B cell (primary cell): ENCODE data around the gene STIM1. TPM values are rescaled to one million over a fixed set of nuclear protein-coding genes. Genes with fewer than 3 reads are reported as not detected.

Experiments used
- ATAC-seq: fragments of 200-7000 bp; cut with Tn5 transposase; one replicate; pipeline ENCODE4 v1.10.0; 2021; ENCODE audit warnings: low read depth, mild to moderate bottlenecking, moderate number of reproducible peaks, moderate library complexity
- CTCF ChIA-PET: fragments of 350-600 bp; sonication (Branson Sonifier 250); formaldehyde crosslinking; loops from one replicate; lab custom pipeline; 2021; ENCODE audit warnings: antibody characterized with exemption, inconsistent platforms; lab: Charles Lee
- POLR2A ChIA-PET: fragments of 350-600 bp; sonication (Branson Sonifier 250); formaldehyde crosslinking; loops from one replicate; lab custom pipeline; 2021; ENCODE audit warnings: antibody characterized with exemption; lab: Charles Lee
- DNase-seq: peaks from one replicate; pipeline ENCODE4 v3.0.0; 2013
- H2AFZ ChIP-seq: 2 replicates; pipeline ENCODE4 v1.6.1; 2012; ENCODE audit warnings: mild to moderate bottlenecking, low read depth, low read length; ENCODE audit not compliant: insufficient read depth, poor library complexity, severe bottlenecking
- H3K27ac ChIP-seq, 2 donors: 1 replicate in 1 of 2; 2 replicates in 1 of 2; pipeline ENCODE4 v1.5.1; 2012 to 2013; ENCODE audit warnings: low read length in 2 of 2, mild to moderate bottlenecking in 2 of 2, moderate library complexity in 1 of 2
- H3K27me3 ChIP-seq, 4 experiments: fragments of 200-600 bp in 1 of 4; sonication (generic) in 1 of 4; replicated peaks in 1 of 4; 1 replicate in 2 of 4; 2 replicates in 2 of 4; pipeline versions ENCODE4 v1.6.1 to v1.7.0; 2013 to 2016; ENCODE audit warnings: low read length in 3 of 4, mild to moderate bottlenecking in 2 of 4, mixed read lengths in 1 of 4, moderate library complexity in 1 of 4; ENCODE audit not compliant: insufficient read depth in 4 of 4, control insufficient read depth in 3 of 4; ENCODE audit errors: control extremely low read depth in 1 of 4
- H3K36me3 ChIP-seq, 2 experiments: replicated peaks in 1 of 2; 1 replicate in 1 of 2; 2 replicates in 1 of 2; pipeline versions ENCODE4 v1.6.1 to v1.7.1; 2013; ENCODE audit warnings: low read length in 1 of 2; ENCODE audit not compliant: insufficient read depth in 2 of 2, control insufficient read depth in 1 of 2; ENCODE audit errors: control extremely low read depth in 1 of 2, extremely low read depth in 1 of 2
- H3K4me1 ChIP-seq, 2 donors: fragments of 200-600 bp in 1 of 2; sonication (generic) in 1 of 2; 1 replicate in 1 of 2; 2 replicates in 1 of 2; pipeline versions ENCODE4 v1.5.1 to v1.6.1; 2013 to 2017; ENCODE audit warnings: low read length in 2 of 2; ENCODE audit not compliant: control insufficient read depth in 2 of 2, insufficient read depth in 2 of 2
- H3K4me2 ChIP-seq: replicated peaks from 2 replicates; pipeline ENCODE3; 2012; ENCODE audit warnings: mild to moderate bottlenecking, low read depth, low read length; ENCODE audit not compliant: poor library complexity, severe bottlenecking
- H3K4me3 ChIP-seq, 5 experiments: fragments of 200-600 bp in 1 of 5; sonication (generic) in 1 of 5; 1 replicate in 3 of 5; 2 replicates in 2 of 5; pipeline versions ENCODE4 v1.5.1 to v1.7.0; 2011 to 2016; ENCODE audit warnings: low read length in 4 of 5, mild to moderate bottlenecking in 4 of 5, low read depth in 2 of 5, control low read depth in 1 of 5, moderate library complexity in 1 of 5; ENCODE audit not compliant: insufficient read depth in 1 of 5; ENCODE audit errors: control extremely low read depth in 1 of 5, extremely low read depth in 1 of 5
- H3K79me2 ChIP-seq: fragments of 200-600 bp; sonication (generic); one replicate; pipeline ENCODE4 v1.6.0; 2016; ENCODE audit warnings: low read length; ENCODE audit not compliant: control insufficient read depth, insufficient read depth
- H3K9ac ChIP-seq: fragments of 200-600 bp; sonication (generic); 2 replicates; pipeline ENCODE4 v1.6.1; 2017; ENCODE audit warnings: mild to moderate bottlenecking, low read length, moderate library complexity
- H3K9me3 ChIP-seq, 3 donors: one replicate each; pipeline versions ENCODE4 v1.6.1 to v1.7.1; 2013; ENCODE audit warnings: low read length in 2 of 3; ENCODE audit not compliant: control insufficient read depth in 2 of 3, insufficient read depth in 1 of 3; ENCODE audit errors: control extremely low read depth in 1 of 3
- H4K20me1 ChIP-seq: 2 replicates; pipeline ENCODE4 v1.6.0; 2012; ENCODE audit warnings: mild to moderate bottlenecking, low read length; ENCODE audit not compliant: insufficient read depth, control insufficient read depth, poor library complexity, severe bottlenecking
- H3K27ac Mint-ChIP-seq: one replicate; pipeline ENCODE4 v1.8.0; 2021; ENCODE audit warnings: mixed read lengths
- H3K27me3 Mint-ChIP-seq: one replicate; pipeline ENCODE4 v1.8.0; 2021; ENCODE audit warnings: mixed read lengths
- H3K4me1 Mint-ChIP-seq: one replicate; pipeline ENCODE4 v1.8.0; 2021; ENCODE audit warnings: mixed read lengths
- H3K4me3 Mint-ChIP-seq: one replicate; pipeline ENCODE4 v1.8.0; 2021; ENCODE audit warnings: mixed read lengths
- H3K9me3 Mint-ChIP-seq: one replicate; pipeline ENCODE4 v1.8.0; 2022; ENCODE audit warnings: mixed read lengths; ENCODE audit not compliant: insufficient read depth
- EZH2 ChIP-seq: IDR thresholded peaks from 2 replicates; pipeline ENCODE4 v1.6.1; 2012; ENCODE audit warnings: borderline replicate concordance, low read depth, mild to moderate bottlenecking, moderate library complexity, low read length; ENCODE audit not compliant: insufficient read depth, poor library complexity, severe bottlenecking
- whole genome bisulfite sequencing: methylation state at CpG from one replicate; pipeline ENCODE4 v1.1.5; 2013; ENCODE audit warnings: missing lambda C conversion rate; ENCODE audit not compliant: insufficient coverage; 5-methylcytosine and 5-hydroxymethylcytosine counted together
- intact Hi-C: fragments of 100-400 bp; cut with micrococcal nuclease; formaldehyde crosslinking; loops from one replicate; pipeline ENCODE4 v1.10.0; 2022
- polyA plus RNA-seq: library from polyadenylated mRNA; depleted of rRNA; stranded (reverse); fragments of >200 nt; gene quantifications from 2 replicates; pipeline ENCODE4 v1.2.3, GENCODE V29; 2012
- total RNA-seq, 2 donors: library from RNA; stranded (reverse); fragments of 120-200 nt in 1 of 2; gene quantifications; 1 replicate in 1 of 2; 2 replicates in 1 of 2; pipeline versions ENCODE4 v1.2.3 to v1.2.4, GENCODE V29; 2013 to 2022
- TF ChIP-seq, protein P1 (sequence below): fragments of 200-600 bp; IDR thresholded peaks from one replicate; pipeline ENCODE4 v1.8.0; 2022; ENCODE audit warnings: antibody characterized with exemption, mild to moderate bottlenecking

The STIM1 gene
- total and polyA plus RNA-seq, 2 donors (not counting 1 experiment from before 2014, with no cell fraction given), result 59.4 to 76.7 TPM

DNA sequence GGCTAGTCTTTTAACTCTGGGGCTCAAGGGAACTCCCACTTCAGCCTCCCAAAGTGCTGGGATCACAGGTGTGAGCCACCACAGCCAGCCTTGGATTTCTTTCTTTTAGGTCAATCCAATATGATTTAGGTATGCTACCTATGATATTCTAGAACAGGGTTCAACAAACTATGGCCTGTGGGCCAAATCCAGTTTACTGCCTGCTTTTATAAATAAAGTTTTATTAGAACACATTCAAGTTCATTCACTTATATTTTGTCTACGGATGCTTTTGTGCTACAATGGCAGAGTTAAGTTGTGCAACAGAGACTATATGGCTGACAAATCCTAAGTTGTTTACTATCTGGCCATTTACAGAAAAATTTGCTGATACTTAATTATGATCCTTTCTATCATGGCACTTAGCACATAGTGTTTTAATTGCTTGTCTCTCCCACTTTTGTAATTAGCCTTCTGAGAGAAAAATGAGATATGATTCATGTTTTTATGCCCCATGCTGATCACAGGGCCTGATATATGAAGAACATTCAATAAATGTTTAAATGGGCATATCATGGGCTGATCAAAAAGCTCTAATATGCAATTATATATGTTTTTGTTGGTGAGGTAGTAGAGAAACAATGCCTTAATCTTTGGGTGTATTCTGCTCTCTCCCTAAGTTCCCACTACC, 109.6 kb downstream of the STIM1 start:
- no peak overlapping the region for H2AFZ ChIP-seq
- H3K27ac Mint-ChIP-seq, result no peak overlapping the region
- no peak overlapping the region for H3K9ac ChIP-seq
- no peak overlapping the region for H3K4me2 ChIP-seq
- TF ChIP-seq EZH2, result no peak
- TF ChIP-seq, protein P1, sequence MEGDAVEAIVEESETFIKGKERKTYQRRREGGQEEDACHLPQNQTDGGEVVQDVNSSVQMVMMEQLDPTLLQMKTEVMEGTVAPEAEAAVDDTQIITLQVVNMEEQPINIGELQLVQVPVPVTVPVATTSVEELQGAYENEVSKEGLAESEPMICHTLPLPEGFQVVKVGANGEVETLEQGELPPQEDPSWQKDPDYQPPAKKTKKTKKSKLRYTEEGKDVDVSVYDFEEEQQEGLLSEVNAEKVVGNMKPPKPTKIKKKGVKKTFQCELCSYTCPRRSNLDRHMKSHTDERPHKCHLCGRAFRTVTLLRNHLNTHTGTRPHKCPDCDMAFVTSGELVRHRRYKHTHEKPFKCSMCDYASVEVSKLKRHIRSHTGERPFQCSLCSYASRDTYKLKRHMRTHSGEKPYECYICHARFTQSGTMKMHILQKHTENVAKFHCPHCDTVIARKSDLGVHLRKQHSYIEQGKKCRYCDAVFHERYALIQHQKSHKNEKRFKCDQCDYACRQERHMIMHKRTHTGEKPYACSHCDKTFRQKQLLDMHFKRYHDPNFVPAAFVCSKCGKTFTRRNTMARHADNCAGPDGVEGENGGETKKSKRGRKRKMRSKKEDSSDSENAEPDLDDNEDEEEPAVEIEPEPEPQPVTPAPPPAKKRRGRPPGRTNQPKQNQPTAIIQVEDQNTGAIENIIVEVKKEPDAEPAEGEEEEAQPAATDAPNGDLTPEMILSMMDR, result no peak
- H3K36me3 ChIP-seq, result peaks cover 8 to 26% of the 10 kb centered on the region in 2 experiments
- H3K27ac ChIP-seq, result no peak overlapping the region
- no peaks in the 10 kb centered on the region for H3K27me3 ChIP-seq
- CTCF ChIA-PET, result interaction anchor here (2.3 kb wide), 1 partner anchor 108 kb away, joined by 9 read pairs; no protein-coding TSS in a partner anchor
- H4K20me1 ChIP-seq, result peaks cover 68% of the 10 kb centered on the region
- peaks cover 26% of the 10 kb centered on the region for H3K4me1 Mint-ChIP-seq
- ATAC-seq (no peak), DNase-seq (no peak)
- no peak overlapping the region for H3K4me3 ChIP-seq
- no peaks in the 10 kb centered on the region for H3K9me3 Mint-ChIP-seq
- H3K9me3 ChIP-seq, result no peaks in the 10 kb centered on the region
- peaks cover 0 to 3% of the 10 kb centered on the region in 2 donors for H3K4me1 ChIP-seq
- no peaks in the 10 kb centered on the region for H3K27me3 Mint-ChIP-seq
- POLR2A ChIA-PET, result no interaction called here
- H3K79me2 ChIP-seq, result peaks cover 91% of the 10 kb centered on the region
- no CpG with 5 or more reads among the region's 1 CpG for WGBS
- intact Hi-C loops, result no loop called here
- no peak overlapping the region for H3K4me3 Mint-ChIP-seq

DNA sequence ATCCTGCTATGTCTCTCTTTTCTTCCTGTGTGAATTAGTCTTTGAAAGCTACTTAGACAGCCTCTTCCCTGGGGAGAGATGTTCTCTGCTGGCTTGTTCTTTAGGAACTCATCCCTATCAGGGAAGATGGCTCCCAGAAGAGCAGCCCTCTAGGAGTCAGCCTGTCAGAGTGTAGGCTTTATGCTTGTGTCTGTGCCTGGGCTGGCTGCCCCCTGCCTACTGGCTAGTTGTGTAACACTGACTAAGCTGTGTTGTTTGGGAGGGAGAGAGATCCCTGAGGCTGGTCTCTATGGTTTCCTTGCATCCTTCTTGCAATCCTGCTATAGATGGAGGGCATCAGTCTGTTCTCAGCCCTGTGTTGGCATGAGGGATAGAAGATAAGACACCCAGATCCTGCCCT, 112.2 kb downstream of the STIM1 start:
- no peak overlapping the region for H3K27ac ChIP-seq
- H3K4me2 ChIP-seq, result no peak overlapping the region
- CTCF ChIA-PET, result interaction anchor here (0.5 to 3.0 kb wide), 5 partner anchors 18 to 118 kb away, joined by 4 to 17 read pairs (median 5); partner anchors contain the start of gene STIM1
- H3K79me2 ChIP-seq, result peaks cover 76% of the 10 kb centered on the region
- Mint-ChIP-seq H3K27me3 (no peaks in the 10 kb centered on the region), H3K9me3 (no peaks in the 10 kb centered on the region), H3K4me3 (no peak overlapping the region), H3K4me1 (peaks cover 24% of the 10 kb centered on the region), H3K27ac (no peak overlapping the region)
- intact Hi-C loops, result no loop called here
- POLR2A ChIA-PET, result no interaction called here
- H3K4me3 ChIP-seq, result no peak overlapping the region
- no peak for TF ChIP-seq EZH2
- TF ChIP-seq, protein P1, result no peak
- H2AFZ ChIP-seq, result no peak overlapping the region
- peaks cover 9 to 26% of the 10 kb centered on the region in 2 experiments for H3K36me3 ChIP-seq
- DNase-seq, result no peak
- no peaks in the 10 kb centered on the region for H3K4me1 ChIP-seq
- H4K20me1 ChIP-seq, result peaks cover 56% of the 10 kb centered on the region
- no peak for ATAC-seq
- H3K9me3 ChIP-seq, result no peaks in the 10 kb centered on the region
- H3K9ac ChIP-seq, result no peak overlapping the region
- no peaks in the 10 kb centered on the region for H3K27me3 ChIP-seq
